Pons (tissue), 1 donor: ENCODE data around the gene MLYCD.
A peak's percentile ranks its signal among the peaks of the same experiment; 100 is the strongest.
"Not testable (repeated sequence)": the region's sequence is repeated elsewhere in the genome, so short reads cannot be mapped to it uniquely, and the experiment has no call there.

ENCODE experiments used
- DNase-seq: peaks from one replicate; pipeline ENCODE4 v3.0.0-alpha.2; 2016; ENCODE audit warnings: low spot score

MLYCD gene

GRCh38 chr16:83940630-83941378 lies 41.9 kb downstream of the MLYCD start:
- no peak for DNase-seq

- not testable (repeated sequence) for DNase-seq
Observed at GRCh38 chr16:83941546-83941945, 42.6 kb downstream of the MLYCD start.

GRCh38 chr16:83942074-83942473 lies 43.2 kb downstream of the MLYCD start:
- DNase-seq: no peak

GRCh38 chr16:83942815-83943515 lies 44.0 kb downstream of the MLYCD start:
- peak; percentile 3 for DNase-seq

- DNase-seq: no peak
Observed at GRCh38 chr16:83943516-83944050, 44.7 kb downstream of the MLYCD start.

- DNase-seq: no peak
Observed at GRCh38 chr16:83945587-83945986, 46.7 kb downstream of the MLYCD start.

- no peak for DNase-seq
Observed at GRCh38 chr16:83946154-83946780, 47.4 kb downstream of the MLYCD start.

- no peak for DNase-seq
Observed at GRCh38 chr16:83946781-83947566, 48.1 kb downstream of the MLYCD start.

GRCh38 chr16:83947642-83948234 lies 48.8 kb downstream of the MLYCD start:
- no peak for DNase-seq

- DNase-seq: no peak
Observed at GRCh38 chr16:83948914-83949723, 50.2 kb downstream of the MLYCD start.

- DNase-seq: no peak
Observed at GRCh38 chr16:83949724-83950001, 50.7 kb downstream of the MLYCD start.

GRCh38 chr16:83950862-83951399 lies 52.0 kb downstream of the MLYCD start:
- DNase-seq: not testable (repeated sequence)

- peak; percentile 25 for DNase-seq
Observed at GRCh38 chr16:83951544-83951943, 52.6 kb downstream of the MLYCD start.

- no peak for DNase-seq
Observed at GRCh38 chr16:83952587-83952939, 53.6 kb downstream of the MLYCD start.

- peak; percentile 89 for DNase-seq
Observed at GRCh38 chr16:83952940-83953795, 54.3 kb downstream of the MLYCD start, which contains the start of gene OSGIN1. Gene OSGIN1, plus strand, starts transcription at chr16:83953240. Its CDS starts 4,432 bp downstream, at chr16:83957672.

- DNase-seq: peak; percentile 49
Observed at GRCh38 chr16:83953796-83954576, 55.1 kb downstream of the MLYCD start.

GRCh38 chr16:83954577-83955016 lies 55.7 kb downstream of the MLYCD start:
- peak; percentile 18 for DNase-seq

- peak; percentile 7 for DNase-seq
Observed at GRCh38 chr16:83955218-83956130, 56.6 kb downstream of the MLYCD start.
